Endometrial microvascular endothelial cells (primary cell): Measurements from ENCODE around the gene SPCS3. TPM values are rescaled to one million over a fixed set of nuclear protein-coding genes. Genes with fewer than 3 reads are reported as not detected.

Experiments used
- in situ Hi-C: cut with HindIII; loops from 2 replicates; pipeline ENCODE4 v1.10.0; 2017; ENCODE audit warnings: low sequenced_read_pairs, low pct_unique_long_range_greater_than_20kb; ENCODE audit errors: inconsistent ontology term
- total RNA-seq: library from RNA; depleted of rRNA; stranded (reverse); fragments of >200 nt; gene quantifications from one replicate; pipeline ENCODE4 v1.2.3, GENCODE V29; 2015; ENCODE audit errors: inconsistent ontology term

Gene SPCS3
- total RNA-seq, 1 donor from 2014 or later = 122 TPM

DNA sequence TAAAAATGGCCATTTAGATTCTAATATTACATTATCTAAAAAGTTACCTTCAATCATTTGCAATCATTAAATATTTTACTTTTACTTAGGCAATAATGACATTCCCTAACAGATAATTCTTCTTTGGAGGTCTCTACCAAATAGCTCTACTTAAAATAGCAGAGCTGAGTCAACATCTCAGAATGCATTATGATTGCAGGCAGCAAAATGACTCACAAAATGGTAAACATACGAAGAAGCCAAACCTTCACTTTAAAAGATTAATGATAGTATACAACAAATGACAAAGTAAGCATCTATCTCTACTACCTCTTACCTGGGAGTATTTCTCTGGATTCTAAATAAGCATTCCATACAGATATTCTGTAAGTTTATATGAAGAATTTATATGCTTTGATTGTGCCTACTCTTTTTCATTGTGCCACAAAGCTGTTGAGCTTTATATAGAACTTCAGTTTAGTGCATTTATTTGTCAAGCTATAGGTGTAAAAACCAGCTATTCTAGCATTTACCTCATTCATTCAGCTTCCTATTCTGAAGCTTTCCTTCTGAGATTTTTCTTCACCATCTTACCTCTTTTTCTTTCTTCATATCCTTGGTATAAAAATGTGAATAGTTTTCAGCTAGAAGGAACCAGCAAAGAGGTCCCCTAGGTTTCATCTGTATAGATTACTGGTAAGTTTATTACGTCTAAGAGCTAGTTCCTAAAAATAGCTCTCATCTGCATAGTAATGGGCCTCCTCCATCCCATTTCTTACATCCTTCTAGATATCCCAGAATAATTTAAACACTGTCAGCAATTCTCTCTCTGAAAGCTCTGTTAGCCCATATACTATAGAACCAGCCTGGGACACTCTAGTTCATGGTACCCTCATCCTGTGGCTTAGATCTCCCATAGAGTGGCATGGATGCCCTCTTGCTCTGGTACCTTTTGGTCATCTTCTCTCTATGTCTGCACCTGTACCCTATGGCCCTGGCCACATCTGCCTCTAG is 17.2 kb upstream of the SPCS3 start:
- in situ Hi-C loops = no loop called here

- in situ Hi-C loops = no loop called here
Observed at GRCh38 chr4:176303938-176304337, 15.8 kb upstream of the SPCS3 start.

DNA sequence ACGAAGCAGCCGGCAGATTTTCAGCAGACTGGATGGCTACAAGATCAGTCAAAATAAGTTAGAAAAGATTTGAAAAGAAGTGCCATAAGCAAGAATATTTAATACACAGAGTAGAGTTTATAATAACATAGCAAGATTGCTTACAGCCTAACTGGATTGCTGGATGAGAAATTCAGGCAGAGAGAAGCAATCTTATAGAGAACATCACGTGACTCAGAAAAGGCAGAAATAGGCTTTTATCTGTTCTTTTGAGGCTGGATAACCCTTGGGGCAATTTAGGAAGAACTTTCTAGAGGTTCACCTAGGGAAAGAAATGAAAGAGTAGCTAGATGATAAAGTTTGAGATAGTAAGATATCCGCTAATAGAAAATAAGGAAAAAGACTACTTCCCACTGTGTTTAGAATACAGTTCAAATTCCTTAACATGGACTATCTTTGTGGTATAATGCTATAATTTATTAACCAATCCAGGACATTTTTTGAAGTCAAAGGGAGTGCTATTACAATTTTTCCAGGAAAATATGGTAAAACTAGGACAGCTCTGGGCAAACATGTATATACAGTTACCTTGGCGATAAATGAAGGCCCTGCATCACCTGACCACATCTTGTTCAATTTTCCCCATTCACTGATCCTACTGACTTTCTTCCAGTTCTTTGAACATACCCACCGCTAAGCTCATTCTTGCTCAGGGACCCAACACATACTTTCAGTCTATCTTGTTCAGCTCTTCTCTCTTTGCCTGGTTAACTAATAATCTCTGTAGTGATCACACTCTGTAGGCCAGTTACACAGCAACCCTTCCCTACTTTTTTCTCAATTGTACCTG is 12.7 kb upstream of the SPCS3 start:
- in situ Hi-C loops = no loop called here

DNA sequence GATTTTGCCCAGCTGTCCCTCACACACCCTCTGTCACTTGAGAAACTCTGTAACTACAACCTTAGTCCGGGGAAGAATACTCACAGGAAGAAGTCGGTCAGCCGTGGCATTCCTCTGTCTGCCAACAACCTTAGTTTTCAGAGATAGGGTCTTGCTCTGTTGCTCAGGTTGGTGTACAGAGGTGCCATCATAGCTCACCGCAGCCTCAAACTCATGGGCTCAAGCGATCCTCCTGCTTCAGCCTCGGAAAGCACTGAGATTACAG is 12.2 kb upstream of the SPCS3 start:
- in situ Hi-C loops = no loop called here

DNA sequence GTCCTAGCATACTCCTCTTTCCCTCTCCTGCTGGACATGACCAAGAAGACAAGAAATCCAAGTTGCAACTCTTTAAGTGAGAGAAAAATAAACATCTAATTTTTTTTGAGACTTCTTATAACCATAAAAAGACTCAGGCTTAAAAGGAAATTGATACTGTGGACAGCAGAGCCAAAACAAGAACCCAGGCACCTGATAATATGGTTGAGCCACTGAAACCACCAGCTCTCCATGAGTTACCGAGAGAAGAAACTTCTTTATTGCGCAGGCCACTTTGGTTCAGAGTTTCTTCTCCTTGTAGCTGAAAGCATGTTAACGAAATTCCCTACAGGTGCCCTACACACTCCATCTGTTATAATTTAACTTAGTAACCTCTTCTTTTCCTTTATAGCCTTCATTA is 11.3 kb upstream of the SPCS3 start:
- in situ Hi-C loops = no loop called here

GRCh38 chr4:176309046-176309445 is 10.7 kb upstream of the SPCS3 start:
- in situ Hi-C loops = no loop called here

DNA sequence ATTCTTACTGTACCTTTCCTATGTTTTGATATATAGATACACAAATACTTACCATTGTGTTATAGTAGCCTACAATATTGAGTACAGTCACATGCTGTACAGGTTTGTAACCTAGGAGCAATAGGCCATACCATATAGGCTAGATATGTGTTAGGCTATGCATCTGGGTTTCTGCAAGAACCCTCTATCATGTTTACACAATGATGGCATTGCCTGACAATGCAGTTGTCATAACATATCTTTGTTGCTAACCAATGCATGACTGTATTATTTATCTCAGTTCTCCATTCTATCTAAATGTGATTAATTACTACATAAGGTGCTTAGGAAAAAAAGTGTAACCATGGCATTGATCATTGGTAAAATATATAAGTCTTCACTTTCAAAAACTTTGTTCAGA is 10.0 kb upstream of the SPCS3 start:
- in situ Hi-C loops = no loop called here

- in situ Hi-C loops = no loop called here
Observed at GRCh38 chr4:176313596-176314336, 6.0 kb upstream of the SPCS3 start.

- in situ Hi-C loops = no loop called here
Observed at GRCh38 chr4:176319151-176319703, 539 bp upstream of the SPCS3 start.

DNA sequence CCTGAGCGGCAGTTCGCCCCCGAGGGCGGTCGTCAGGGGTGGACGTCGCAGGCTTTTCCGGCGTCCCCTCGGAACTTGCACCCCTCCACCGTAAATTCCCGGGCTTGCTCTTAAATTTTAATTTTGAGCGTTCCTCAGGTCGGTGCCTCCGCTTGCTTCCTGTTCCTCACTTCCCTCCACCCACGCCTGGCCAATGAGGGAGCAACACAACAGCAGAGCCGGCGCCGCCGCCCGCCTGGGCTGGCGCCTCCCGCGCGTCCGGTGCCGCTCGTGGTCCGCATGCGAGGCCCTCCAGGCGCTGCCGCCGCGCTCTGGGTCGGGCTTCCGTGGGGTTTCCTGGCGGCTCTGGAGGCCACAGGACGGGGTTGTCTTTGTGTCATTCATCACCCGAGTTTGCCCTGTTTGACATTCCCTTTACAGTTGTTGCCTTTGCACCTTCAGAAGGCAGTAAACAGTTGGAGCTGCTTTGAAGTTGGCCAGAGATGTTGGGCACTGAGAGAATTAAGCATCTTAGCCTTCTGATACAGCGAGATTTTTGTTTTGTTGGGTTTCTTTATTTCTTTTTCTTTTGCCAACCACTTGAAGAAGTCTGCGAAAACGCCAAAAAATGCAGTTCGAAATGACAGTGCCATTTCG is 692 bp downstream of the SPCS3 start:
- in situ Hi-C loops = no loop called here

DNA sequence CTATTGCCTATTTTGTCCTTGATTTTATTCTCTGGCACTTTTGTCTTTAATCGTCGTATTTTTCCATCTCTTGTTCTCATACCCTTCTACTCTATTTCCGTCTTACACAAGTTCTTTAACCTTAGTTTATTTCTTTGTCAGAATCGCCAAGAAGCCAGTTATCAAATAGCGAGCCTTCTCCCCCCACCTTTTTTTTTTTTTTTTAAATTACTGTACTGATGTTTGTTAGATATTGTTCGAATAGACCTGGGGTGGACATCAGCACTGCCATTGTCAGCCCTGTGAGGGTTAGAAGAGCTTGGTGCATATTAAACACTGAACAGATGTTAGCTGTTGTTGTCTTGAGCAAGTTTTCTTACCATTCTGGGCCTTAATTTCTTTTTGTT is 1.2 kb downstream of the SPCS3 start:
- in situ Hi-C loops = no loop called here

DNA sequence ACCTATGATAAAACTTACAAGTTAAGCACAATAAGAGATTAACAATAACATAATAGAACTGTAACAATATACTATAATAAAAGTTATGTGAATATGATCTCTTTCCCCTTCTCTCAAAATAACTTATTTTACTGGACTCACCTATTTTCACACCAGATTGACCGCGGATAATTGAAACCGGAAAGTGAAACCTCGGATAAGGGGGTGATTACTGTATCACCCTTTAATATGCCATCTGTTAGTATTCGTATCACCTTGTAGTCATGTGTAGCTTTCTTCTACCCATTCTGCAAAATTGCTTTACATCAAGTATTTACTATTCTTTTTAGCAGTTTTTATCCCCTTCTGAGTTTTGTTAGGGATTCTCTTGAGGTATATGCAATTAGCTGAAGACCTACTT is 1.8 kb downstream of the SPCS3 start:
- in situ Hi-C loops = no loop called here

- in situ Hi-C loops = no loop called here
Observed at GRCh38 chr4:176323511-176324160, 3.9 kb downstream of the SPCS3 start.

- in situ Hi-C loops = loop anchor here (25.0 kb wide), 1 partner anchor 138 kb away; the partner anchor contains the start of gene SPATA4
Observed at GRCh38 chr4:176324876-176325275, 5.1 kb downstream of the SPCS3 start.

DNA sequence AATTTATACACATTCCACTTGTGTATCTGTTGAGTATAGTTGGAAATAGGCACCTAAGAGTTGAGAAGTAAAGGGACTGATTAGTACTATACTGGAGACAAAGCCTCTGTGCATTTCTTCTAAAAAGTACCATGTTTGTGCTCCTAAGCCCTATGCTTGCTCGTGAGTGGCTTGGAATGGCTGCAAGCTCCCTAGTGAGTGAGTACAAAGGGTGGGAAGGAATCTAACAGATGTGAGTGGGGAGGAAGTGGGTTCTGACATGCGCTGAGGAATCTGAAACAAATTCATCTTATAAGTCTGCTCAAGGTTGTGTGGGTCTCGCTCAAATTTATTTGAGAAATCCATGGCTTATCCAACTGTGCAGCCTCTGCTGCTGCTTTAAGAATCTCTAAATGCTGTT is 13.3 kb downstream of the SPCS3 start:
- in situ Hi-C loops = loop anchor here (25.0 kb wide), 1 partner anchor 146 kb away; the partner anchor contains the start of gene SPATA4

- in situ Hi-C loops = loop anchor here (25.0 kb wide), 1 partner anchor 147 kb away; the partner anchor contains the start of gene SPATA4
Observed at GRCh38 chr4:176334066-176334465, 14.3 kb downstream of the SPCS3 start.

GRCh38 chr4:176335421-176335820 is 15.7 kb downstream of the SPCS3 start:
- in situ Hi-C loops = loop anchor here (25.0 kb wide), 1 partner anchor 148 kb away; the partner anchor contains the start of gene SPATA4
